NOMO-1 treated with dmso at 0.1 percent for 144 hours (cell line): Measurements from ENCODE around the gene SLC7A1.
"Not testable (repeated sequence)": the region's sequence is repeated elsewhere in the genome, so short reads cannot be mapped to it uniquely, and the experiment has no call there.

ENCODE experiments used
- DNase-seq: peaks from one replicate; lab custom pipeline; 2025; ENCODE audit not compliant: unreplicated experiment; lab: John Stamatoyannopoulos, UW

SLC7A1 gene

GRCh38 chr13:29595380-29596063 lies at the start of gene SLC7A1:
TSS of gene SLC7A1 (minus strand) at chr13:29595688. CDS start at chr13:29536188, 59,500 bp downstream.
- peak; percentile 89 for DNase-seq

GRCh38 chr13:29640665-29641064 lies 45.2 kb upstream of the SLC7A1 start:
- no peak for DNase-seq

GRCh38 chr13:29636831-29637230 lies 41.3 kb upstream of the SLC7A1 start:
- DNase-seq: not testable (repeated sequence)

GRCh38 chr13:29624997-29625396 lies 29.5 kb upstream of the SLC7A1 start:
- no peak for DNase-seq

- DNase-seq: no peak
Observed at GRCh38 chr13:29621841-29622240, 26.4 kb upstream of the SLC7A1 start.

GRCh38 chr13:29621051-29621800 lies 25.7 kb upstream of the SLC7A1 start:
- DNase-seq: no peak

- DNase-seq: no peak
Observed at GRCh38 chr13:29619995-29620394, 24.5 kb upstream of the SLC7A1 start.

GRCh38 chr13:29613101-29613500 lies 17.6 kb upstream of the SLC7A1 start:
- no peak for DNase-seq

- no peak for DNase-seq
Observed at GRCh38 chr13:29607465-29607864, 12.0 kb upstream of the SLC7A1 start.

GRCh38 chr13:29605860-29606526 lies 10.5 kb upstream of the SLC7A1 start:
- no peak for DNase-seq

- no peak for DNase-seq
Observed at GRCh38 chr13:29598321-29598720, 2.8 kb upstream of the SLC7A1 start.

- DNase-seq: no peak
Observed at GRCh38 chr13:29597706-29598105, 2.2 kb upstream of the SLC7A1 start.

- DNase-seq: no peak
Observed at GRCh38 chr13:29597246-29597645, 1.8 kb upstream of the SLC7A1 start.

- no peak for DNase-seq
Observed at GRCh38 chr13:29596064-29596418, 553 bp upstream of the SLC7A1 start.

- DNase-seq: peak; percentile 50
Observed at GRCh38 chr13:29594710-29595379, 643 bp downstream of the SLC7A1 start.

GRCh38 chr13:29594303-29594709 lies 1.2 kb downstream of the SLC7A1 start:
- peak; percentile 25 for DNase-seq

- DNase-seq: no peak
Observed at GRCh38 chr13:29593605-29594297, 1.7 kb downstream of the SLC7A1 start.

- DNase-seq: no peak
Observed at GRCh38 chr13:29591310-29591709, 4.2 kb downstream of the SLC7A1 start.

GRCh38 chr13:29589967-29590366 lies 5.5 kb downstream of the SLC7A1 start:
- no peak for DNase-seq

- DNase-seq: no peak
Observed at GRCh38 chr13:29589234-29589633, 6.3 kb downstream of the SLC7A1 start.

- no peak for DNase-seq
Observed at GRCh38 chr13:29587645-29588044, 7.8 kb downstream of the SLC7A1 start.
